Lower leg skin (tissue), 4 donors: ENCODE data around the gene TPST1. TPM values are rescaled to one million over a fixed set of nuclear protein-coding genes. Genes with fewer than 3 reads are reported as not detected.

Experiments used
- DNase-seq, 2 donors: peaks; one replicate each; pipeline ENCODE4 v3.0.0-alpha.2; 2019; ENCODE audit warnings: low spot score in 2 of 2
- H3K4me3 ChIP-seq: fragments of 200-600 bp; sonication (generic); 2 replicates; pipeline ENCODE4 v1.5.1; 2017; ENCODE audit warnings: mild to moderate bottlenecking, low read depth; ENCODE audit not compliant: poor library complexity, severe bottlenecking
- CTCF ChIP-seq, 3 donors: fragments of 450-650 bp; IDR thresholded peaks; one replicate each; pipeline ENCODE4 v1.5.1; 2016; ENCODE audit warnings: antibody characterized with exemption in 3 of 3, mild to moderate bottlenecking in 3 of 3, moderate library complexity in 2 of 3
- POLR2A ChIP-seq, 2 donors: fragments of 450-650 bp; IDR thresholded peaks; one replicate each; pipeline ENCODE4 v1.6.1; 2016 to 2017; ENCODE audit warnings: antibody characterized with exemption in 2 of 2, mild to moderate bottlenecking in 1 of 2, moderate library complexity in 1 of 2
- WGBS, 2 donors: methylation state at CpG; one replicate each; pipeline ENCODE4 v1.1.5; 2018; 5-methylcytosine and 5-hydroxymethylcytosine counted together
- intact Hi-C: fragments of 100-400 bp; cut with DNase I; formaldehyde crosslinking; loops from one replicate; pipeline ENCODE4 v1.15.0; 2023; ENCODE audit warnings: low total_unique reads
- total RNA-seq, 4 donors: library from RNA; depleted of rRNA; stranded (reverse); fragments of >200 nt; gene quantifications; one replicate each; pipeline ENCODE4 v1.1.0, GENCODE V29; 2016

Gene TPST1
- total RNA-seq, 4 donors from 2014 or later, result 10.1 to 12.8 (median 11.2) TPM

GRCh38 chr7:66301249-66301648 is 96.1 kb downstream of the TPST1 start:
- no peak for DNase-seq
- no peak for TF ChIP-seq POLR2A (IDR thresholded peaks at IDR 0.05)
- no peak overlapping the region for H3K4me3 ChIP-seq
- intact Hi-C loops, result no loop called here
- 97 to 100% methylated on average over 2 of the region's 2 CpGs for WGBS, 2 donors

- DNase-seq, result no peak
- TF ChIP-seq POLR2A (IDR thresholded peaks at IDR 0.05), result no peak
- no peak for TF ChIP-seq CTCF (IDR thresholded peaks at IDR 0.05)
- 90 to 92% methylated on average over 3 of the region's 3 CpGs for WGBS, 2 donors
- intact Hi-C loops, result no loop called here
- no peak overlapping the region for H3K4me3 ChIP-seq
Observed at GRCh38 chr7:66301737-66302136, 96.6 kb downstream of the TPST1 start.

- 74 to 75% methylated on average over 8 of the region's 8 CpGs for WGBS, 2 donors
- TF ChIP-seq POLR2A (IDR thresholded peaks at IDR 0.05) (no peak), CTCF (IDR thresholded peaks at IDR 0.05) (no peak)
- intact Hi-C loops, result no loop called here
- H3K4me3 ChIP-seq, result no peak overlapping the region
- DNase-seq, result no peak
Observed at GRCh38 chr7:66303454-66304155, 98.5 kb downstream of the TPST1 start.

GRCh38 chr7:66304536-66304935 is 99.4 kb downstream of the TPST1 start:
- intact Hi-C loops, result no loop called here
- H3K4me3 ChIP-seq, result no peak overlapping the region
- 93 to 96% methylated on average over 4 of the region's 4 CpGs for WGBS, 2 donors
- DNase-seq, result no peak
- no peak for TF ChIP-seq POLR2A (IDR thresholded peaks at IDR 0.05)
- no peak for TF ChIP-seq CTCF (IDR thresholded peaks at IDR 0.05)

- no peak for DNase-seq
- intact Hi-C loops, result no loop called here
- H3K4me3 ChIP-seq, result no peak overlapping the region
- WGBS, 2 donors, result 29 to 39% methylated on average over 2 of the region's 2 CpGs
- TF ChIP-seq CTCF (IDR thresholded peaks at IDR 0.05) (no peak), POLR2A (IDR thresholded peaks at IDR 0.05) (no peak)
Observed at GRCh38 chr7:66306243-66306642, 101.1 kb downstream of the TPST1 start.

- TF ChIP-seq CTCF (IDR thresholded peaks at IDR 0.05), result no peak
- TF ChIP-seq POLR2A (IDR thresholded peaks at IDR 0.05), result no peak
- WGBS, 2 donors, result 83 to 89% methylated on average over 5 of the region's 5 CpGs
- DNase-seq, result no peak
- H3K4me3 ChIP-seq, result no peak overlapping the region
- intact Hi-C loops, result no loop called here
Observed at GRCh38 chr7:66307591-66308215, 102.6 kb downstream of the TPST1 start.
